Activated T-helper 1 cell treated with anti-CD3 and anti-CD28 coated beads, Interleukin-2, amount 50 U/mL, for 16 hours (primary cell): ENCODE results near the gene PIEZO1.

Experiments
- DNase-seq, 2 donors: peaks; one replicate each; pipeline ENCODE4 v3.0.0-alpha.2; 2020; ENCODE audit warnings: low read depth in 1 of 2, low spot score in 1 of 2

The PIEZO1 gene

GRCh38 chr16:88691924-88692560 is 93.0 kb downstream of the PIEZO1 start:
- no peak for DNase-seq

DNA sequence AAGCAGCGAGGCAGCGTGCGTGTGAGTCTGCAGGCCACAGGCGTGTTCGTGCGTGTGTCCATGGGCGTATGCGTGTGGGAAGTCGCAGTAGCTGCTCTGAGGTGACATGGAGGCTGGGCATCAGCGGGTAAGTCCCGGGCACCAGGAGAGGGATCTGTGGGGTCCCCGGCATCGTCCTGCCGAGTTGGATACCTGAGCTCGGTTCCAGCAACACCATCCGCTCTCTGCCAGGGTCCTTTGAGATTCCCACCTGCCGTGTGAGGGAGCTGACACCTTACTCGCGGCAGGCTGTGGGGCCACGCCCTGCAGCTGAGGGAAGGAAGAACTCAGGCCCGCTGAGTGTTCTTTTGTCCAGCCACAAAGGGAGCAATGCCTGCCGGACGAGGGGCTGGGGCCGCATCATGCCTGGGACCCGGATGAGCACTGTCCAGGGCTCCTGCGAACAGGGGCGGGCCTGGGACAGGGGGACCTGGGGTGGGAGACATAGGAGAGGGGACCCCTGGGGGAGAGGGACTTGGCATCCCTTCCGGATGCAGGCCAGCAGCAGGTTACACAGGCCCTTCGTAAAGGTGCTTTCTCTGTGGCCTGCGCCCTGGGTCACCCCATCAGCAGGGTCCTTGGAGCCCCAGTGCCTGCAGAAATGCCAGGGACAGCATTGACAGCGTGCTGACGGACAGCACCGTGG is 93.7 kb downstream of the PIEZO1 start:
- DNase-seq: no peak

- no peak for DNase-seq
Observed at GRCh38 chr16:88690341-88691128, 94.5 kb downstream of the PIEZO1 start.

DNA sequence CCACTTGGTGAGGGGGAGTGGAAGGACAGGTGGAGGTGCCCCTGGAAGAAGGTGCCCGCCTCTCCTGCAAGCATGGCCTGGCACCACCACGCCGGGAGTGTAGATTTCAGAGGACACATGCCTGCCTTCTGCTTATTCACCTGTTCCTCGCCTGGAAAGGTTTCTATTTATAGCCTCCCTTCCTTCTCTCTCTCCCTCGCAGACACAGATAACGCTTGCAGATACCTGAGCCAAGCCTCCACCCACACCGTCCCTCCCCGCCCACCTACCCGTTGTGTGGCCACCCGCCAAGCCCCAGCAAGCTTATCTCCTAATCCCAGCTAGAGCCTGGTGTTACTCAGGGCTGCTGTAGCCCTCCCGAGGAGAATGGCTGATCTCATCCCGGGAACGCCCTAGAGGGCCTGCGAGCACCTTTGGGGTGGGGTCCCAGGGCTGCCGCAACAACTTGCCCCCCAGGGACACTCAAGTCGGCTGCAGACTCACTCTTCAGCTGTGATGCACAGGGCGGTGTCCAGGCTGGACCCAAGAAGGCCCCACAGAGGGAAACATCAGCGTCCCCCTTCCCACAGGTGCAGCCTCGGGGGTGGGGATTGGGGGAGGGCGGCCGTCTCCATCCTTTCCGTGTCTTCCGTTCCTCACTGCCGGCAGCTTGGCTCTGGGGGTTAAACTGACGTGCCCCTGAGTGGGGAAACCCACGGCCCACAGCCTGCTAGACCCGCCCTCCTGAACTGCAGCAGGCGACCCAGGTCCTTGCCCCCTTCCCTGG is 96.8 kb downstream of the PIEZO1 start:
- DNase-seq: no peak

DNA sequence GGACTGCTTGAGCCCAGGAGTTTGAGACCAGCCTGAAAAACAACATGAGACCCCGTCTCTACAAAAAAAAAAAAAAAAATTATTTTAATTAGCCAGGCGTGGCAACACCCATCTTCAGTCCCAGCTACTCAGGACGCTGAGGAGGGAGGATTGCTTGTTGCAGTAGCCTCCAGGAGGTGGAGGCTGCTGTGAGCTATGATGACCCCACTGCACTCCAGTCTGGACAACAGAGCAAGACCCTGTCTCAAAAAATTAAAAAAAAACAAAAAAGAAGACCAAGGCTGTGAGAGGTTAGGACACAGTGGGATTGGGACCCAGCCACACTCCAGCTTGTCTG is 97.4 kb downstream of the PIEZO1 start:
- DNase-seq: no peak

DNA sequence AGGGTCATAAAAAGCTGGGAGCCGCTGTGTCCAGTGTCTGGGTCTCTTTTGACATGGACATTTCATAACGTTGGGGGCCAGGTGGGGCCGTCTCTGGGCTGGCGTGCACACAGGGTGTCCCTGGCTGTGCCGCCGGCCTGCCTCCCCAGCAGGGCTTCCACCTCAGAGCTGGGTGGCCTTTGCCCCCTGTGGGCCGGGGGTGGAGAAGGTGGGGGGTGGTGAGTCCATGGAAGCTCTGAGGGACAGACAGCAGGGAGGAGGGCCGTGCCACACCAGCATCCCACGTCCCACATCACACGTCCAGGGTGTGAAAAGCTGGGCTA is 97.8 kb downstream of the PIEZO1 start:
- no peak for DNase-seq

- peak; percentile 66 to 82 for DNase-seq
Observed at GRCh38 chr16:88686439-88687253, 98.4 kb downstream of the PIEZO1 start, which contains the start of gene SNAI3. SNAI3 (minus strand) TSS chr16:88686507; CDS start chr16:88686406, 101 bp downstream.

DNA sequence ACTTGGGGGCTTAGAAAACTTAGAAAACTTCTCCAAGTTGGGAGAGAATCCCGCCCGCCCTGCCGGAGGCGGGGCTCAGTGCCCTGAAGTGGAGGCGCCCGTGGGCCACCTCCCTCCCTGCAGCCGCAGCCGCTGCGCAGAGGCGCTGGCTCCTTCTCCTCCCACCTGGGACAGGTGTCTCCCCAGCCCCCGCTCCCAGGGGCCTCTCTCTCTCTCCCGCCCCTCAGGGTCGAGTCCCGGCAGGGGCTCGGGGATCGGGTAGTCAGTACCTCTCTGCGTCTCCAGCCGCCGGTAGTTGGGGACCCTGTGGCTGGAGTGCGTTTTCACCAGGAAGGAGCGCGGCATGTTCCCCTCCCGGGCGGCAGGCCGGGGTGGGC is 99.0 kb downstream of the PIEZO1 start:
- DNase-seq: no peak

DNA sequence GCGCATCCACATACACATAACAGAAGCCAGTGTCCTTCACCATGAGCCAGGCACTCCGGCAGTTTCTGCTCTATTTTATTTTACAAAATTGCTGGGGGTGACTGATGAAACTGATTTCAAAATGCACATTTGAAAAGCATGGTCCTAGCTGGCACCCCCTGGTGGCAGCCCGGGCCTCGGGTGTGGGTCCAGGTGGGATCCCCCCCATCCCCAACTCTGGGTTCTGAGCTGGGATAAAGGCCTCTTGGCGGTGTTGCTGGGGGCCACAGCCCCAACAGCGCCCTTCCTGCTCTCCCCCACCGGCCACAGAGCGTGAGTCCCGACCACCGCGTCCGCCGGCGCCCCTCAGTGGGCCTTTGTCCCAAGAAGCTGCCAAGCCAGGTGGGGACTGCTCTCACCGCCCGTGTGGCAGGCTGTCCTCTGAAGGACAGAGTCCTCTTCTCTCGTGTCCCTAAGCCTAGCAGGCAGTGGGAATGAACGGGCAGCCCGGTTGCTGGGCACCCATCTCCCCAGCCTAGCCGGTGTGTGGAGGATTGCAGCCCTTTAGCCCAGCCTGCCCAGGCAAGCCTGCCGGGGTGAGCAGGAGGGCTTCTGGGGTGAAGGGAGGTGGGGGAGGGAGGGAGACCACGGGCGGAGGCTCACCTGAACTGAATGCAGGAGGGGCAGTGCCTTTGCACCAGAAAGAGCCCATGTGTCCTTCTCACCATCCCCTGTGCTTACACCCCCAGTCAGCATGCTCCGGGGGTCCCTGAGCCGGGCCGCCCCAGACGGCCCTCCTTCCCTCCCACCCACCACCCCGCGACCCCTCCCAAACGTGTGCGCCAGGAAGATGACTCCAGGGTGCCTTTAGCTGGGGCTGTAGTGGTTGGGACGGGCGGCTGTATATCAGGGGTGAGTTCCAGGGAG is 99.6 kb downstream of the PIEZO1 start:
- DNase-seq: peak; percentile 37 to 43

- DNase-seq: no peak
Observed at GRCh38 chr16:88684569-88685155, 100.4 kb downstream of the PIEZO1 start.

DNA sequence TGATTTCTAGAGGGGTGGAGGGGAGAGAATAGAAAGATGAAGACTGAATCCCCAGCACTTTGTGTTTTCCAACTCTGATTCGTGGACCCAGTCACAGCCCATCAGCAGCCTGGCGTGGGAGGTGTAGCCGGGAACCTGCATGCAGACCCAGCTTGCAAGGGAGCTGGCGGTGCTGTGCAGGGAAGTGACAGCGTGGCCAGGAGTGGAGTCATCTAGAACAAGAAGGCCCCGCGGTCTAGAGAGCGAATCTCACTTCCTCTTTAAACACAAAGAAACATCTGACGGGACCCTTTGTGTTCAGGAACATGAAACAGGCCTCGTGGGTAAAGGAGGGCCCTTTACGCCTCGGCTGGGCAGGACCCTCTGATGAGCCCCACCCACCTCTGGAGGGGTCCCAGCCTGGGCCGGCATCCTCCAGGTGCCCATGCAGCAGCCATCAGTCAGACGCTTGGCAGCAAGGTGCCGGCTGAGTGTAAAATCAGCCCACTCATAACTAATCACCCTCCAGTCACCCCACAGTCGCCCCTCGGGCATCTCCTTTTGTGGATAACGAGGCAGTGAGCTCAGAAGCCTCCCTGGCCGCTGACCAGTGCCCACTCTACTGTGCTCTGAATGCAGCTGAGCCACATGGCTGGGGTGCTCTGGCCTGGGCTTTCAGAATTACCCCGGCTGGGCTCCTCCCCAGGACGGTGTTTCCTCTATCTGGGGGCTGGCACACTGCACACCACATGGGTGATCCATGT is 103.1 kb downstream of the PIEZO1 start:
- peak in 1 of 2 donors; percentile 47 for DNase-seq

DNA sequence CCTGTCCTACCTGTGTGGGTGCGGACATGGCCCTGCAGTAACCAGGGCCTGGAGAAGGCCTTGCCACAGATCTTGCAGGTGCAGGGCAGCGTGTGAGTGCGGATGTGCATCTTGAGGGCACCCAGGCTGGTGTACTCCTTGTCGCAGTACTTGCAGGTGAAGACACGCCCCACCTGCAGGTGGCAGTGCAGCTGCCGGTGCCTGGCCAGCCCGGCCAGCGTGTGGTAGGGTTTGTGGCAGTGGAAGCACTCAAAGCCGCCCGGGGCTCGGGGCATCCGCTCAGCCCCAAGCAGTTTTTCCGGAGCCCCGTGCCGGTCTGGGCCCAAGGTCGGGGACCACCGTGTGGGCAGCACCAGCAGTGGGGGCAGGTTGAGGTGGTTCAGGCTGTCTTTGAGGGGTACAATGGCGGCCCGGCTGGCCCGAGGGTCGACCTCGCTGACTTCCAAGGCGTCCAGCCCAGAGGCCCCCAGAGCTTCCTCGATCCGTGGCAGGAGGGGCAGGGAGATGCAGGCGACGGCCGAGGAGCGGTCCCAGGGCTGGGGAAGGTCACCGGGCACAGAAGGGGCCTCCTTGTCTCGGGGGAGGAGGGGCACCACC is 103.8 kb downstream of the PIEZO1 start:
- DNase-seq: no peak

- no peak for DNase-seq
Observed at GRCh38 chr16:88680554-88681083, 104.4 kb downstream of the PIEZO1 start.

DNA sequence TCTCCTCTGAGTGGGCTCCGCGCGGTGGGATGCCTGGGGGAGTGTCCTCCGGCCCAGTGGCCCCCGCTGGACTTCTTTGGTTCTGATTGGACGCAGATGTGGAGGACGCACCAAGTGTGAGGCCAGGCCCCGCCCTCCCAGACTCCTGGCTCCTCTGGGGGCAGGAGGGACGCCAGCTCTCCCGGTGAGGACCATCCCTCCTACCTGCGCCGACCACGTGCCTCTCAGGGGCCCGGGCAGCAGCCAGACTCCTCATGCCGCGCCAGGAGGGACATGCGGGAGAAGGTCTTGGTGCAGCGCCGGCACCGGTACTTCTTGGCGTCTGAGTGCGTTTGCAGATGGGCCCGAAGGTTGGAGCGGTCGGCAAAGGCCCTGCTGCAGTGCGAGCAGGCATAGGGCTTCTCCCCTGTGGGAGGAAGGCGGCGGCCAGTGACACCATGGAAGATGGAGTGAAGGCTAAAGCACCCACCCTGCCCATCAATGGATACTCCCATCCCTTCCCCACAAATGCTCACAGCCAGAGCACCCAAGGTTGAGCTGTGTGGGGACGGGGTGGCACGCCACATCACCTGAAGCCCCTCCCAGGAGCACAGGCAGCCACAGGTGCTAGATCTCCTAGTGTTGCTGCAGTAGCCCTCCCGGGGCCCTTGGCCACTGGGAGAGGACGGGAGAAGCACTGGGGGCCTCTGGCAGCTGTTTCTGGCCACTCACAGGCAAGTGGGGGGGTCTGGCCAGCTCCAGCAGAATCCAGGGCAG is 106.6 kb downstream of the PIEZO1 start:
- no peak for DNase-seq

- no peak for DNase-seq
Observed at GRCh38 chr16:88677721-88678120, 107.3 kb downstream of the PIEZO1 start.

- DNase-seq: no peak
Observed at GRCh38 chr16:88676502-88677242, 108.3 kb downstream of the PIEZO1 start.
